ENCODE measurements around the gene WNT5A.

DNA sequence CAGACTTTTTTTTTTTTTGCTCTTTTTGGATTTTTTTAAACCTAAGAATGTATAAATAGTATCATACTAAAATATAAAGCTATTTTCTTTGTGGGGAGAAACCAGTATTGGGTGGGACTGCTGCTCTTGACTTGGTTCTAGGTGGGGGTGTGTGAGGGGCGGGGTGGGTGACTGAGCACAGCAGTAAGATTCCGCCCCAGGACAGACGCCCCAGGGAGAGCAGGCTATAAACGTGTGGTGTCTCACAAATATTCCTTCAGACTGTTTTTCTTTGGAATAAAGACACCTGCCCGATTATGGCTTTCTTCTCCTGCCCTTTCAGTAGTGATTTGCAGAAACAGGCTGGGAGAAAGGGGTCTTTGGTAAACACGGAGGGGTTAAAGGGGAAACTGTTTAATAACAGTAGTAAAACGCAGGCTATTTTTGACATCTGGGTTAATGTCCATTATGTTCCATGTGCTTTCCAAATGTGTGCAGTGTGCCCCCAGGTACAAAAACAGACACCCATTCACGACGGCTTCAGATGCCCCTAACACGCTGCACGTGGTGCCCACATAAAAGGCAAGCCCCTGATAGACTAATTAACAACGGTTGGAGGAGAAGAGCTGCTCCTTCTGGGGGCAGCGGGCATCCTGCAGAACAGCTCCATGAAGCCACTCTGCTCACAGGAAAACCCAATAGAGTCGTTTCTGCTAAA is 28.6 kb upstream of the WNT5A start:
- no peak for TF ChIP-seq POLR2AphosphoS5 (IDR thresholded peaks at IDR 0.05)
- TF ChIP-seq EP300 (IDR thresholded peaks at IDR 0.05), result no peak
